Measurements from ENCODE around the gene FZD2.
"Not testable (repeated sequence)": the region's sequence is repeated elsewhere in the genome, so short reads cannot be mapped to it uniquely, and the experiment has no call there.

FZD2 gene

GRCh38 chr17:44556832-44557606, at the start of gene FZD2:
TSS of gene FZD2 (plus strand) at chr17:44557484. CDS start at chr17:44557689, 205 bp downstream.
- ATAC-seq (peak; percentile 85), DNase-seq (ENCODE audit: low spot score in 2 of 2) (peak; percentile 32 to 79)
- Mint-ChIP-seq H3K4me1 (peaks cover 29% of the 10 kb centered on the region), H3K27ac (peak within 1 kb of the TSS; percentile 92), H3K4me3 (peak within 1 kb of the TSS; percentile 88), H3K9me3 (no peaks in the 10 kb centered on the region), H3K36me3 (peaks cover 8% of the 10 kb centered on the region)

DNA sequence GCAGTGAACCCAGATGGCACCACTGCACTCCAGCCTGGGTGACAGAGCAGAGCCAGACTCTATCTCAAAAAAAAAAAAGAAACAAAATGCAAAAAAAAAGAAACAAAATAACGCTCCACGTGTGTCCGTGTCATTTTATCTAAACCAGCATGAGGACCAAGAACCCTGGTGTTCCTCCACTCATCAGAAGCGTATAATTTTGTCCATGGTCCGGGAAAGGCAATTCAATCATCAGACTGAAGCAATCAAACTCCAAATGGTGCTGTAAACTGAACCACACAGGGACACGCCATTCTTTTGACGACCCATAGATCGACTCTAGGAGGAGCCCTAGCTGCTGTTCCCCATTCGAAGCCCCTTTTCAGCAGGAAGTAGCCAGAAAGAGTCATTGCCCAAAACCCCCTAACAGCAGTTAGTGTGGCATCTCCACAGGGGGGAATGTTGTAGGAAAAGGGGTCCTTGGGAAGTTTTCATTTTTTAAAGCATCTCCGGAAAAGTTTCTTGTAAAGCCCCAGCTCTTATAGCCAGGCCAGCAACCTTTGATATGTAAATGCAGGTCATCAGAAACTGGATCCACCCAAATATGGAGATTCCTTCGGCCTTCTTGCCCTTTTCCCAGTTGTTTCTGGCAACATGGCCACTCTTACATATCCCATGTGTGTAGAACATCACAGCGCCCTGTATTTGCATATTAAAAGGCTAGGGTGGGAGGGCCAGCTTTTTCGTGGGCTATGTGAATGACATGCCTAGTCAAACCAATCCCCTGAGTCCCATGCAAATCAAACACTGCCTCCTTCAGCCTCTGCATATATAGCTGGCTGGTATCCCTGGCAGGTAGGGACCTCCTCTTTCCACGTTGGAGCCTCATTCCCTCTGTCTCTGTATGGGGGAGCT, 45.8 kb upstream of the FZD2 start:
- H3K4me1 Mint-ChIP-seq; H3K4me3 Mint-ChIP-seq; H3K27ac Mint-ChIP-seq; DNase-seq (ENCODE audit: low spot score in 2 of 2); ATAC-seq; H3K9me3 Mint-ChIP-seq; H3K36me3 Mint-ChIP-seq: not testable (repeated sequence)

DNA sequence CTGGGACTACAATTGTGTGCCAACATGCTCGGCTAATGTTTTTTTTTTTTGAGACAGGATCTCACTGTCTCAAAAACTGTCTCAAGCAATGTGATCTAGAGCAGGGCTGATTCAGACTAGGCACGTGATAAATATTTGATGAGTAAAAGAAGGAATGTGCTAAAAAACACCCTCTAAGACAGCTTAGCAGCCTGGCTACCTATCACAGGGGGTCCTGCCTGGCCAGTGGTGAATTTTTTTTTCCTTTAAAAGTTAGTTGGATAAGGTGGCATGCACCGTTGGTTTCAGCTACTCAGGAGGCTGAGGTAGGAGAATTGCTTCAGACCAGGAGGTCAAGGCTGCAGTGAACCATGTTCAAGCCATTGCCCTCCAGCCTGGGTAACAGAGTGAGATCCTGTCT, 39.3 kb upstream of the FZD2 start:
- no peak for DNase-seq (ENCODE audit: low spot score in 2 of 2)

GRCh38 chr17:44522883-44523671, 34.2 kb upstream of the FZD2 start:
- no peaks in the 10 kb centered on the region for H3K4me1 Mint-ChIP-seq
- H3K36me3 Mint-ChIP-seq, result no peaks in the 10 kb centered on the region
- H3K4me3 Mint-ChIP-seq, result no peak overlapping the region
- ATAC-seq, result peak; percentile 79
- H3K9me3 Mint-ChIP-seq, result no peaks in the 10 kb centered on the region
- H3K27ac Mint-ChIP-seq, result no peak overlapping the region
- DNase-seq (ENCODE audit: low spot score in 2 of 2), result peak; percentile 42 to 81

More for the DNA sequence above, 39.3 kb upstream of the FZD2 start:
- no peaks in the 10 kb centered on the region for H3K36me3 Mint-ChIP-seq
- ATAC-seq, result no peak
- H3K4me1 Mint-ChIP-seq, result no peaks in the 10 kb centered on the region
- no peak overlapping the region for H3K27ac Mint-ChIP-seq
- H3K9me3 Mint-ChIP-seq, result no peaks in the 10 kb centered on the region
- no peak overlapping the region for H3K4me3 Mint-ChIP-seq

DNA sequence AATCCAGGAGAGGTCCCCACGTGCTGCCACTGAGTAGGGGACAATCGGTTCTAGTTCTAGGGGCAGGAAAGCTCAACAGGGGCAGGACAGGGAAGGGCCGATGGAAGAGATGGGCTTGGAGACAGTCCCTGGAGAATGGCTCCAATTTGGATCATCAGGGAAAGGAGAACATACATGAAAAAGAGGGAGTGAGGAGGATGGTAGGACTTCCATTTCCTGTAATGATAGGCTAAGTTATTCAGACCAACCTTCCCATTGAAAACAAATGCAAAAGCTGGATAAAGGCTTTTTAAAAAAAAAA, 33.7 kb upstream of the FZD2 start:
- H3K9me3 Mint-ChIP-seq, result no peaks in the 10 kb centered on the region
- ATAC-seq (no peak), DNase-seq (ENCODE audit: low spot score in 2 of 2) (no peak)
- H3K36me3 Mint-ChIP-seq, result no peaks in the 10 kb centered on the region
- no peak overlapping the region for H3K4me3 Mint-ChIP-seq
- no peaks in the 10 kb centered on the region for H3K4me1 Mint-ChIP-seq
- no peak overlapping the region for H3K27ac Mint-ChIP-seq

DNA sequence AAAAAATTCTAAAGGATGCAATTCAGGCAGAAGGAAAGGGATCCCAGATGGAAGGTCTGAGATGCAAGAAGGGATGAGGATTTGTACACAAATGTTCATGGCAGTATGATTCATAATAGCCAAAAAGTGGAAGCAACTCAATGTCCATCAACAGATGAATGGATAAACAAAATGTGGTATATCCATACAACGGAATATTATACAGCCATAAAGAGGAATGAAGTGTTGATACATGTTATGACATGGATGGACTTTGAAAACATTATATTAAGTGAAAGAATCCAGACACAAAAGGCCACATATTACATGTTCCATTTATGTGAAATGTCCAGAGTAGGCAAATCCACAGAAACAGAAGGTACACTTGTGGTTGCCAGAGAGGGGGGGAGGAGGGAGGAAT, 30.2 kb upstream of the FZD2 start:
- no peaks in the 10 kb centered on the region for H3K9me3 Mint-ChIP-seq
- H3K4me1 Mint-ChIP-seq, result no peaks in the 10 kb centered on the region
- no peaks in the 10 kb centered on the region for H3K36me3 Mint-ChIP-seq
- no peak overlapping the region for H3K4me3 Mint-ChIP-seq
- ATAC-seq (no peak), DNase-seq (ENCODE audit: low spot score in 2 of 2) (no peak)
- no peak overlapping the region for H3K27ac Mint-ChIP-seq

DNA sequence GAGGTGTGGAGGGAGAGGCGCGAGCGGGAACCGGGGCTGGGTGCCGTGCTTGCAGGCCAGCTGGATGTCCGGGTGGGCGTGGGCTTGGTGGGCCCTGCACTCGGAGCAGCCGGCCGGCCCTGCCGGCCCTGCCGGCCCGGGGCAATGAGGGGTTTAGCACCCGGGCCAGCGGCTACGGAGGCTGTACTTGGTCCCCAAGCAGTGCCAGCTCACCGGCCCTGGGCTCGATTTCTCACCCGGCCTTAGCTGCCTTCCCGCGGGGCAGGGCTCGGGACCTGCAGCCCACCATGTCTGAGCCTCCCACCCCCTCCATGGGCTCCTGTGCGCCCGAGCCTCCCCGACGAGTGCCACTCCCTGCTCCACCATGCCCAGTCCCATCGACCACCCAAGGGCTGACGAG, 29.3 kb upstream of the FZD2 start:
- DNase-seq (ENCODE audit: low spot score in 2 of 2), result no peak
- ATAC-seq, result no peak
- no peak overlapping the region for H3K4me3 Mint-ChIP-seq
- H3K36me3 Mint-ChIP-seq, result no peaks in the 10 kb centered on the region
- H3K27ac Mint-ChIP-seq, result no peak overlapping the region
- no peaks in the 10 kb centered on the region for H3K9me3 Mint-ChIP-seq
- no peaks in the 10 kb centered on the region for H3K4me1 Mint-ChIP-seq

DNA sequence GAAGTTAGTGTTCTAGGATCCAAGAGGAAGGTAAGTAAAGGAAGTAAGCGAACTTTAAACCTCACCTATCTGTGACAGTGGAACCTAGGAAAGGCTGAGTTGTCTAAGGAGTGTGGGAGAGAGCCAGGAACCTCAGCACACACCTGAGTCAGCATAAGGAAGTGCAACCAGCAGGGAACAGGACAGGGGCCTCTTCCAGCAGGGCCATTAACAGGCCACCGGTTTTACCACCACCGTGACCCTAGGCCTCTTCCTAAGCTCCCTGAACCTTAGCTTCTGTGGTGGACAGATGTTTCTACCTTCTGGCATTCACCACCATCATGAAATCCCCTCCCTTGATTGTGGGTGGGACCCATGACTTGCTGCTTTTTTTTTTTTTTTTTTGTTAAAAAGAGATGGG, 27.4 kb upstream of the FZD2 start:
- Mint-ChIP-seq H3K36me3 (no peaks in the 10 kb centered on the region), H3K9me3 (no peaks in the 10 kb centered on the region), H3K4me1 (peaks cover 11% of the 10 kb centered on the region), H3K27ac (no peak overlapping the region), H3K4me3 (no peak overlapping the region)
- DNase-seq (ENCODE audit: low spot score in 2 of 2), result no peak
- no peak for ATAC-seq

DNA sequence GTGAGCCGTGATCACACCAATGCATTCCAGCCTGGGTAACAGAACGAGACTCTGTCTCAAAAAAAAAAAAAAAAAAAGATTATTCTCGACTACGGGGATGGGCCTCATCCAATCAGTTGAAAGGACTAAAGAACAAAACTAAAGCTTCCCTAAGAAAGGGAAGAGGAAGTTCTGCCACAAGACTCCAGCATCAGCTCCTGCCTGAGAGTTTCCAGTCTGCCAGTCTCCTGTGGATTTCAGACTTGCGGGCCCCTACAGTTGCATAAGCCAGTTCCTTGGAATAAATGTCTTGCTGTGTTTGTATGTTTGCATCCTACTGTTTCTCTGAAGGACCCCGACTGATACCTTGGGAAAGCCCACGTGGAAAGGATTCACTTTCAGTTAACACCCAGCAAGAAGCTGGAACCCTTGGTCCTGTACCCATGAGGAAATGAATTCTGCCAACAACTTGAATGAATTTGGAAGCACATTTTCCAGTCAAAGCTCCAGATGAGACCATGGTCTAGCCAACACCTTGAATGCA, 26.3 kb upstream of the FZD2 start:
- H3K9me3 Mint-ChIP-seq, result no peaks in the 10 kb centered on the region
- H3K27ac Mint-ChIP-seq, result no peak overlapping the region
- no peaks in the 10 kb centered on the region for H3K36me3 Mint-ChIP-seq
- no peak for DNase-seq (ENCODE audit: low spot score in 2 of 2)
- no peak overlapping the region for H3K4me3 Mint-ChIP-seq
- H3K4me1 Mint-ChIP-seq, result peaks cover 11% of the 10 kb centered on the region
- no peak for ATAC-seq

DNA sequence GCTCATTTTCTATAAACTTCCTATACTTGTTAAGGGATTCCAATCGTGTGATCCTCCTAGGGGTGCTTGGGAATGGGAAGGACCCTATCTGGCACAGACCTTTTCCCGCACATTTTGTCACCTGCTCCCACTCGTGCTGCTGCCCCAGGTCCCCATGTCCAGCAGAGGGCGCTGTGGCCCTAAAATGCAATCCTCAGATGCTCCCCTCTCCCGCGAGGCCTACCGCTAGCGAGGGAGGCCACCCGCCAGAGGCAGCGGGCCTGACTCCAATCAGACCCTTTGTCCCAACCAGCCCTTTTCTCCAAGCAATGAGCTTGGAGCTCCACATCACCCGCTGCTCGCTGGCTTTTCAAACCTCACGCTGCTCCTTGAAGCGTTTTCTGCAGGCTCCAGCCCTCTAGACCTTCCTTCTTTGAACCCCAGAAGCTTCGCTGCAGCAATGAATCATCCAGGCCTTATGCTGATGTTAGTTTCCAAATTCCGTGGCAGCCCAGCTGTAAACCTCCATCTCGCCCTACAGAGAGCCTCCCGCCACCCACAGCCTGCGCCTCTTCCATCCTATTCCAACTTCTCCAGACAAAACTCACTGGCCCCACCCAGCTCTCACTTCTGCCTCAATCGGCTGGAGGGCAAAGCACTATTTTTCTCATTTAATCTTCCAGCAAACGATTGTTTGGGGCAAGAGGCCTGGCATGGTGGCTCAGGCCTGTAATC, 23.6 kb upstream of the FZD2 start:
- ATAC-seq (peak; percentile 94), DNase-seq (ENCODE audit: low spot score in 2 of 2) (peak; percentile 87 to 93)
- Mint-ChIP-seq H3K9me3 (no peaks in the 10 kb centered on the region), H3K27ac (peak overlapping the region; percentile 60), H3K4me1 (peaks cover 11% of the 10 kb centered on the region), H3K4me3 (peak overlapping the region; percentile 46), H3K36me3 (no peaks in the 10 kb centered on the region)

DNA sequence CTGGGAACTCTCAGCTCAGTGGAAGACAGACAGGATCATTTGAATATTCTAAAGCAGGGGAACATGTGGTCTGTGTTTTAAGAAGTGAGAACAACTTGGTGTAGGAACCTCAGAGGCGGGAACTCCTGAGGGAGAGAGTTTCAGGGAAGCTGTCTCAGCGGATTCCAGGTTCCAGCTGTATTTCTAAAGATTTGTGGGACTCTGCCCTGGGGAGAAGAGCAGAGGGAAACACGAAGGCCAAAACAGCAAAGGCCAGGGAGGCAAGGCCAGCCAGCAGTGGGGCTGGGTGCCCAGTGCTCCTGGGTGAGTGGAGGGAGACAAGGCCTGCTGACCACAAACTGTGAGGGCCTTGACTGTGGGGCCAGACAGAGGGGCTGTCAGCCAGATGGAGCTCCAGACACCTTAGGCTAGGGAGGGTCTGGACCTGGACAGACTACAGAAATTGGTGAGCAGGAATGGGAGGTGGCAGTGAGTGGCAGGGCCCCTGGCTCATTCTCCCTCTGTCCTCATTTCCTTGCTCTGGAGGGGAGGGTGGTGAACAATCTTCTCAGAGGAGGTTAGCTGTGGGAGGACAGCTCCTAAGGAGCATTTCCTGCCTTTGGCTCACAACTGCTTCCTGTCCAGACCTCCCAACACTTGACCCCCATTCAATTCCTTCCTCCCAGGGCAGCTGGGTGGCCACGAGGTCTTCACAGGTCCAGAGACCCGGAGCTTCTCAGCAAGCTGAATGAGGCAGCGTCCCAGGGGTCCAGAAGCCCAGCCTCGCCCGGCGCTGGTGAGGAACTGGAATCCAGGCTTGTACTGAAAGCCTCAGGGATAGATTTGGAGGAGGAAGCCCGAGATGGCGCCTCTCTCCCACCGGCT, 21.0 kb upstream of the FZD2 start:
- ATAC-seq (no peak), DNase-seq (ENCODE audit: low spot score in 2 of 2) (no peak)
- Mint-ChIP-seq H3K4me3 (no peak overlapping the region), H3K4me1 (peaks cover 11% of the 10 kb centered on the region), H3K9me3 (no peaks in the 10 kb centered on the region), H3K36me3 (no peaks in the 10 kb centered on the region), H3K27ac (peak overlapping the region; percentile 84)

- H3K9me3 Mint-ChIP-seq; ATAC-seq; H3K4me3 Mint-ChIP-seq; H3K27ac Mint-ChIP-seq; H3K36me3 Mint-ChIP-seq; DNase-seq (ENCODE audit: low spot score in 2 of 2): not testable (repeated sequence)
- H3K4me1 Mint-ChIP-seq, result peaks cover 11% of the 10 kb centered on the region
Measured at GRCh38 chr17:44537922-44538321, 19.4 kb upstream of the FZD2 start.

DNA sequence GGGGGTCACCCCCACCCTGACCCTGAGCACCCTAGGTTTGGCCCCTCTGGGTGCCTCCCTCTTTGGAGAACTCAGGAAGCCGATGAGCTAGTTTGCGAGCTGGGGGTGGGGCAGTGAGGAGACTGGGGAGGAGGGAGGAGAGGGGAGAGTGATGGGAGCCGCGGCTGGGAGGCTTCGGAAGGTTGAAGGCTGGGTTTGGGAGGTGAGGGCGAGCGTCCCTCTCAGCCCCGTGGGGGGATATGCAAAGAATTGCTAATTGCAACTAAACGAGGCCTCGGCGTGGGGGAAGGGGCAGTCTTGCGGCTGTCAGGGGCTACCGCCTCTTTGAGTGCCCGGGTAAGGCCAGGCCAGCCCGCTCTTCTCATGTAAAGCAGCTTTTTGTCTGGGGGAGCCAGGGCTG, 17.6 kb upstream of the FZD2 start:
- Mint-ChIP-seq H3K36me3 (no peaks in the 10 kb centered on the region), H3K27ac (no peak overlapping the region), H3K4me1 (no peaks in the 10 kb centered on the region), H3K4me3 (no peak overlapping the region), H3K9me3 (no peaks in the 10 kb centered on the region)
- DNase-seq (ENCODE audit: low spot score in 2 of 2), result no peak
- ATAC-seq, result no peak
